OCI-LY3 (cell line): ENCODE measurements around the gene HOXD12.

Experiments used
- H2AFZ ChIP-seq: fragments of 200-600, 300-600 bp; shearing (Covaris generic); 2 replicates; pipeline ENCODE4 v1.6.0; 2014; ENCODE audit warnings: antibody characterized with exemption, low read depth, low read length
- H3K27ac ChIP-seq: fragments of 200-600, 300-600 bp; sonication (generic); 2 replicates; pipeline ENCODE4 v1.5.1; 2014; ENCODE audit warnings: mild to moderate bottlenecking, low read length, moderate library complexity, mixed read lengths
- H3K27me3 ChIP-seq: fragments of 200-600, 300-600 bp; sonication (generic); 2 replicates; pipeline ENCODE4 v1.6.1; 2014; ENCODE audit warnings: low read depth, low read length, mixed read lengths
- H3K36me3 ChIP-seq: fragments of 200-600, 300-600 bp; sonication (generic); replicated peaks from 2 replicates; pipeline ENCODE3; 2014; ENCODE audit warnings: low read depth, low read length, mixed read lengths
- H3K4me1 ChIP-seq: fragments of 300-600, 200-600 bp; sonication (generic); 2 replicates; pipeline ENCODE4 v1.6.1; 2014; ENCODE audit warnings: low read length, mixed read lengths
- H3K4me2 ChIP-seq: fragments of 200-600, 300-600 bp; sonication (generic); 2 replicates; pipeline ENCODE4 v1.6.1; 2014; ENCODE audit warnings: low read length, mixed read lengths
- H3K4me3 ChIP-seq: fragments of 300-600, 200-600 bp; sonication (generic); 2 replicates; pipeline ENCODE4 v1.5.1; 2014; ENCODE audit warnings: antibody characterized with exemption, mild to moderate bottlenecking, low read length, moderate library complexity
- H3K79me2 ChIP-seq: fragments of 300-600, 200-600 bp; shearing (Covaris generic); 2 replicates; pipeline ENCODE4 v1.6.1; 2014; ENCODE audit warnings: mild to moderate bottlenecking, low read length, mixed read lengths
- H3K9ac ChIP-seq: fragments of 300-600, 200-600 bp; shearing (Covaris generic); 2 replicates; pipeline ENCODE4 v1.6.0; 2014; ENCODE audit warnings: mild to moderate bottlenecking, low read length, moderate library complexity
- H3K9me3 ChIP-seq: fragments of 200-600, 300-600 bp; shearing (Covaris generic); 2 replicates; pipeline ENCODE4 v1.6.1; 2014; ENCODE audit warnings: low read length, mixed read lengths; ENCODE audit not compliant: insufficient read depth
- H4K20me1 ChIP-seq: fragments of 200-600, 300-600 bp; sonication (generic); 2 replicates; pipeline ENCODE4 v1.6.1; 2016; ENCODE audit warnings: low read length, mixed read lengths; ENCODE audit not compliant: insufficient read depth
- CTCF ChIP-seq: fragments of 200-600, 300-600 bp; sonication (generic); IDR thresholded peaks from 2 replicates; pipeline ENCODE4 v1.5.1; 2014; ENCODE audit warnings: antibody characterized with exemption, low read length, low read depth
- EZH2phosphoT487 ChIP-seq: fragments of 200-600 bp; shearing (Covaris generic); IDR thresholded peaks from 2 replicates; pipeline ENCODE4 v1.6.1; 2018; ENCODE audit warnings: antibody characterized with exemption, mixed run types, low read depth

HOXD12 gene

GRCh38 chr2:176132205-176133171, 32.9 kb downstream of the HOXD12 start:
- Histone ChIP-seq H3K27me3 (no peaks in the 10 kb centered on the region), H4K20me1 (no peaks in the 10 kb centered on the region)
- no peak for TF ChIP-seq EZH2phosphoT487
- no peak for TF ChIP-seq CTCF

GRCh38 chr2:176133389-176133788, 33.8 kb downstream of the HOXD12 start:
- Histone ChIP-seq H4K20me1 (no peaks in the 10 kb centered on the region), H3K36me3 (no peaks in the 10 kb centered on the region), H3K4me2 (no peak overlapping the region), H2AFZ (no peak overlapping the region), H3K27me3 (no peaks in the 10 kb centered on the region), H3K9me3 (no peaks in the 10 kb centered on the region), H3K4me3 (no peak overlapping the region), H3K4me1 (no peaks in the 10 kb centered on the region), H3K27ac (no peak overlapping the region), H3K9ac (no peak overlapping the region), H3K79me2 (no peaks in the 10 kb centered on the region)
- TF ChIP-seq CTCF, result no peak
- no peak for TF ChIP-seq EZH2phosphoT487

More at GRCh38 chr2:176132205-176133171, 32.9 kb downstream of the HOXD12 start:
- Histone ChIP-seq H3K4me2 (no peak overlapping the region), H2AFZ (no peak overlapping the region), H3K4me1 (no peaks in the 10 kb centered on the region), H3K36me3 (no peaks in the 10 kb centered on the region), H3K4me3 (no peak overlapping the region), H3K79me2 (no peaks in the 10 kb centered on the region), H3K9ac (no peak overlapping the region), H3K9me3 (no peaks in the 10 kb centered on the region), H3K27ac (no peak overlapping the region)

DNA sequence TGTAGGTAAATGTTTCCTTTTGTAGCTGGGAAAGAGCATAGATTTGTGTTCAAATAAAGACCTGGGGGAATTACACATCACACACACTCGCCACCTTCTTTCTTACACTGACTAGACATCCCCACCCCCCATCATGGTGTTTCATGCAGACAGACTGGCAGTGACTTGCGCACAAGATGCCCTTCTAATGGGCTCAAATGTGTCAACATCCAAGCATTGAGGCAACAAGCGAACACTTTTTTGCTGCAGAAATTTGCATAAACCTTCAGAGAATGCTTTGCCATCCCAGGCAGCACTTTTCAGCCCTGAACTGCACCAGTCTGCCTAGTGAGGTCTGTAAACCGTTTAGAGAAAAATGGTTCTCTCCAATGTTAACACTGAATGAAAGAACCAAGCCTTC, 34.4 kb downstream of the HOXD12 start:
- H3K27ac ChIP-seq, result no peak overlapping the region

More for the DNA sequence above, 34.4 kb downstream of the HOXD12 start:
- TF ChIP-seq CTCF, result no peak
- TF ChIP-seq EZH2phosphoT487, result no peak
- Histone ChIP-seq H3K9me3 (no peaks in the 10 kb centered on the region), H3K4me1 (no peaks in the 10 kb centered on the region), H2AFZ (no peak overlapping the region), H3K9ac (no peak overlapping the region), H4K20me1 (no peaks in the 10 kb centered on the region), H3K36me3 (no peaks in the 10 kb centered on the region), H3K4me3 (no peak overlapping the region), H3K4me2 (no peak overlapping the region), H3K79me2 (no peaks in the 10 kb centered on the region), H3K27me3 (no peaks in the 10 kb centered on the region)
